A172 (cell line): ENCODE data around the gene GYS2. TPM values are rescaled to one million over a fixed set of nuclear protein-coding genes. Genes with fewer than 3 reads are reported as not detected.
"Not testable (repeated sequence)": the region's sequence is repeated elsewhere in the genome, so short reads cannot be mapped to it uniquely, and the experiment has no call there.

ENCODE experiments used
- DNase-seq: peaks from one replicate; pipeline ENCODE4 v3.0.0-alpha.2; 2015; ENCODE audit warnings: low spot score
- total RNA-seq: library from RNA; depleted of rRNA; stranded (reverse); fragments of >200 nt; shearing (Covaris generic); gene quantifications from 2 replicates; pipeline ENCODE4 v1.2.3, GENCODE V29; 2014

GYS2 gene
- total RNA-seq, 1 experiment from 2014 or later: not detected

DNA sequence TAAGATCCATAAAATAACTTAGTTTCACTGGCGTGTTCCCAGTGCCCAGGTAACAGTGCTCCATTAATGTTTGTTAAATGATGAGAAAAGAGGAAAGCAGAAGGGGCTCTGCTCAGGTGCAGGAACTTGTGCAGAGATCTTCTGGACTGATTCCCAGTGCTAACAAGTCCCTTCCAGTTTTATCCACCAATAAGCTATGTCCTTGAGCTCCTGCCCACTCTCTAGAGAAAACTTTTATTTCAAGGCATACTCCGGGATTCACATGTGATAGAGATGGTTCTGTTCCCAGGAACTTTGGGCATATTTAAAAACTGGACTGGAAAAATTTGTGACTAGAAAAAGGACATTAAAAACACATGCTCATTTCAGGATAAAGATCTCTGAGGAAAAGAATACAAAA is 1.9 kb downstream of the GYS2 start:
- DNase-seq: no peak

DNA sequence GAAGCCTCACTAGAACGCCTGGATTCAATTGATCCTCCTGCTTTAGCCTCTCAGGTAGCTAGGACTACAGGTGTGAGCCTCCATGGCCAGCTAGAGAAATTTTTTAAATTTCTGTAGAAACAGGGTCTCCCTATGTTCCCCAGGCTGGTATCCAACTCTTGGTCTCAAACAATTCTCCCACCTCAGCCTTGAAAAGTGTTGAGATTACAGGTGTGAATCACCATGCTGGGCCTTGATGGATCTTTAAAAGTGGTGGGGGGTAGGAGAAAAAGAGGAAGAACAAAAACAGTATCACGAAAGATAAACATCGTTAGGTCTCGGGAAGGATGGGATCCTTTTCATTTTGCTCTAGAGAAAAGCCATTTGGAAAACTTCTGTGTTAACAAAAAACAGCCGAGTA is 4.5 kb downstream of the GYS2 start:
- no peak for DNase-seq

DNA sequence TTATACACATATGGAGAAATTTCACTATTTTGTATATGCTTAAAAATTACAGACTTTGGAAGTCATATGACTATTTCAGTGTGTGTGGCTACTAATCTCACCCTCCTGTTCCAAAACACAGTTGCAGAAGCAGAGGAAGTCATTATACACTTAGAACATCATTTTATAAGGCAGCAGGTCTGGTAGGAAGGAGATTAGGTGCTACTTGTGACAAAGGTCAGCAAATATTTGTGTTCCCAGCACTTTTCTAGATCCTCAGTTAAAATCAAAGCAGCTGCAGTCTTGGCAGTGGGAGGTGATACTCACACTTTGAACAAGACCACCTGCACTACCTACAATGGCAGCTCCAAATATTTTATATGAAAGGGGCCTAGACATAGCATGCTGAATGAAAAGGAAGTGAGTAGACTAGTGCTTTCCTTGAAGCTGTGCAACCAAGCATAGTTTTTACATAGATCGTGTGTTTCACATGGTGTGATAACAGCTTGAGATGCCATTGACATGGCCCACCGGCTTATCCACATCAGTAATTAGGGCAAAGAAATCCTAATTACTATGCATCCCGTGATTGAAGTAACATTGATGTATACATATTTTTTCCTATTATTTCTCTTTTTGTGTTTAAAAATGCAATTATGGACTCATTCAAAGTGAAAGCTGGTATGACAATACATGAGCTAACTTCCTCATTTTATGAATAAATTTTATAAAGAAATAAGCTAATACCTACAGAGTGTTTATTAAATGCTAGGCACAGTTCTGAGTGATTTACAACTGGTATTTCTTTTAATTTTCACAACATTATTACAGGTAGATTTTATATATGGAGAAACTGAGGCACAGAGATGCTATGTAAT is 5.3 kb downstream of the GYS2 start:
- DNase-seq: no peak

DNA sequence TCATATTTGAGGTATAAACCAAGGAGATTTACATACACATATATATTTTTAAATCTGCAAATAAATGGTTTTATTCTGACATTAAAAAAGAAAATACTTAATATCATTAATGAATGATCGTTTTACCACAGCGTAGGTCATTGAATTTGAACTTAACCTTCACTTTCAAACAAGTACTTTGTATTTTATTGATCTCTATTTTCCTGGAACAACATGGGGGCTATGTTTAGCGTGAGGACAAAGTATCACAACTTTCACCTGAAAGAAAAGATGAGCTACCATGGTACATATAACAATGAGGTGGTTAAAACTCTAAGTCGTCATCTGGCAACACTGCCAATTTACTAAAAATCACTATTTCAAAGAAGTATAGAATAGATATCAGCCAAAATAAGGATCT is 6.0 kb downstream of the GYS2 start:
- no peak for DNase-seq

DNA sequence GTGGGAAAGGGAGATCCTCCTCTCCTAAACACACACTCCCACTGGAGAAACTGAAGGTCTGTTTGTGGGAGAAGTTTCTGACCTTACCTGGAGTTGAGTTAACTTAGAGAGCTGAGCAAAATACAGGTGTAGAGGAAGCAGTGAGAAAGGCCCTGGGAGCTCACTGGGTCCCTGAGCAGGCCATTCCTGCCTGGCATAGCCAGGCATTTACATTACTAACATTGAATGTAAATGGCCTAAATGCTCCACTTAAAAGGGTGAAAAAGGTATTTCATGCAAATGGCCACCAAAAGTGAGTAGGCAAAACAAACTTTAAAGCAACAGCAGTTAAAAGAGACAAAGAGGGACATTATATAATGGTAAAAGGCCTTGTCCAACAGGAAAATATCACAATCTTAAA is 9.3 kb downstream of the GYS2 start:
- DNase-seq: not testable (repeated sequence)

DNA sequence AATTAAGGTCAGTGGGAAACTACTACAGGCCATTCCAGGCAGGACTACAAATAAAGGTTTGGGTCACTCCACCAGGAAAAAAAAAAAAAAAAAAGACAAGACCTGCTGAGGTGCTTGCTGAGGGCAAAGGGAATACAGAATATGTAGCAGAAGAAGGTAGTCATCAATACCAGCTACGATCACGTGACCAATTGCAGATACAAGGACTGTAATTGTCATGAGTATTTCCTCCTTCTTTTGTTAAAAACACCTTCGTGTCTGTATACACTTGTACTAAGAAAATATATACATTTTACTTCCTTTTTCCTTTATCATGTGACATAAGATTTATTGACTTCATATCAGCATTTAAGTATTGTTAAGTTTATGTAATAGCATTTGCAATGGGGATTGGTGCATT is 19.2 kb downstream of the GYS2 start:
- no peak for DNase-seq

DNA sequence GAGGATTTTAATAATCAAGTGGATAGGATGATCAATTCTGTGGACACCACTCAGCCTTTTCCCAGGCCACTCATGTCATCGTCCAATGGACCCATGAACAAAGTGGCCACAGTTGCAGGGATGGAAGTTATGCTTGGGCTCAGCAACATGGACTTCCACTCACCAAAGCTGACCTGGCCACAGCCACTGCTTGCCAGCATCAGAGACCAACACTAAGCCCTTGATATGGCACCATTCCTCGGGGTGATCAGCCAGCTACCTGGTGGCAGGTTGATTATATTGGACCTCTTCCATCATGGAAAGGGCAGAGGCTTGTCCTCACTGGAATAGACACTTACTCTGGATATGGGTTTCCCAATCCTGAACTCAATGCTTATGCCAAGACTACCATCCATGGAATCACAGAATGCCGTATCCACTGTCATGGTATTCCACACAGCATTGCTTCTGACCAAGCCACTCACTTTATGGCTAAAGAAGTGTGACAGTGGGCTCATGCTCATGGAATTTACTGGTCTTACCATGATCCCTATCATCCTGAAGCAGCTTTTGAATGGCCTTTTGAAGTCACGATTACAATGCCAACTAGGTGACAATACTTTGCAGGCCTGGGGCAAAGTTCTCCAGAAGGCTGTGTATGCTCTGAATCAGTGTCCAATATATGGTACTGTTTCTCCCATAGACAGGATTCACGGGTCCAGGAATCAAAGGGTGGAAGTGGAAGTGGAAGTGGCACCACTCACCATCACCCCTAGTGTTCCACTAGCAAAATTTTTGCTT is 20.1 kb downstream of the GYS2 start:
- DNase-seq: not testable (repeated sequence)

DNA sequence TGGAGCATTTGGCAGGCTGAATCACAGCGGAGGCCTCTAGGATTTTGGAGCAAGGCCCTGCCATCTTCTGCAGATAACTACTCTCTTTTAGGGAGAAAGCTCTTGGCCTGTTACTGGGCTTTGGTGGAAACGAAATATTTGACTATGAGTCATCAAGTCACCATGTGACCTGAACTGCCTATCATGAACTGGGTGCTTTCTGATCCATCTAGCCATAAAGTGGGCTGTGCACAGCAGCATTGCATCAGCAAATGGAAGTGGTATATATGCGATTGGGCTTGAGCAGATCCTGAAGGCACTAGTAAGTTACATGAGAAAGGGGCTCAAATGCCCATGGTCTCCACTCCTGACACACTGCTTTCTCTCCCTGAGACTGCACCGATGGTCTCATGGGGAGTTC is 21.1 kb downstream of the GYS2 start:
- DNase-seq: peak; percentile 4

DNA sequence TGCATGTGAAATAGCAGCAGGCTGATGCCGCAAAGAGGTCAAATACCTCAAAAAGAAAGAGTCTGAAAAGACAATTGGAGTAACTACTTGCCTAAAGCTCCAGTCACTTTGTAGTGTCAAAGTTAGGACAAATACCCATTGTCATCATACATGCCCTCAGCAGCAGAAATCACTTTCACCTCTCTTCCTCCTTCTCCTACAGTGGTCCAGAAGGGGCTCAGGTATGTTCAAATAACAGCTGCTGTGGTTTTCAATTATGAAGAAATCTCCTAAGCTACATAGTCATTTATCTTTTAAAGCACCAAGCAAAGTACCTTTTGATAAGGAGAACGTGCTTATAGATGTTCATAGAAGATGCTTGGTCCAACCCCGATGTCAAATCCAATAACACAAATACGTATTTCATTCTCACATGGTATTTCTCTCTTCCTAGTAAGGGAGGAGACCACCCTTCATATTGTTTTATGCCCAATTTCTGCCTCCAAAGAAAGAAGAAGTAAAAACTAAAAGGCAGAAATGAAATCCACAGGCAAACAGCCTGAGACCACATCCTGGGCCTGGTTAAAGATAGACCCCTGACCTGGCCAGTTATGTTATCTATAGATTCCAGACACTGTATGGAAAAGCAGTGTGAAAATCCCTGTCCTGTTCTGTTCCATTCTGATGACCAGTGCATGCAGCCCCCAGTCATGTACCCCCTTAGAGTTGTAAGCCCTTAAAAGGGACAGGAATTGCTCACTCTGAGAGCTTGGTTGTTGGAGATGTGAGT is 23.7 kb downstream of the GYS2 start:
- DNase-seq: no peak

DNA sequence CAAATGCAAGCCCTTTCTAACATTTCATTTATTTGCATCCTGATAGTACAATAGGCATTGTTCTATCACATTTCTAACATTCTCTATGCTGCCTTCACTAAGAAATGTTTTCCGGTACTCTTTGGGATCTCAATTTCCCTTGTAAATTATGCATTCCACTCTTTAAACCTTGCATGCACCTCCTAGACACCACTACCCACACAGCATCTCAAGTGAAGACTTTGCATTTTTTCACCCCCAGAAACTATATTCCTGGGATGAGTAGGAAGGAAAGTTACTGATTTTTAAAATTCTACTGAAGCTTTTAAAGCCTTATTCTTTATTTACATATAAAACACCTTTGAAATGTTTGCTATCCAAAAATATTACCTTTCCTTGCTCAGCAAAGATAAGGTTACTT is 27.1 kb downstream of the GYS2 start:
- DNase-seq: no peak

DNA sequence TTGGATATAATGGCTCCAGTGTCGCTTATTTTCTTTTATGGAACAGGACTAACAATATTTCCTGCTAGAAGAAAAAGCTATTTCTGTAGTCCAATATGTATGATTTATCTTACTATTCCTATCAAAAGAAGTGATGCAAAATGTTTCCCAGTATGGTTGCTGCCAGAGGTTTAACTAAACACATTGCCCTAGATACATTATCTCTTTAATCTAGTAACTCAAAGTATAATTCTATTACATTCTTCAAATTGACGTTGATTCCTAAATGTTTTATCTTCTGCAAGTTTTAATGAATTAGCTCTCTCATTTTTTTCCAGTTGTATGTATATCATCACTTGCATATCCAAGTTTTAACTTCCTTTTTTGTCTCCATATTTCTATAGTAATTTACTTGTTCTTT is 28.2 kb downstream of the GYS2 start:
- no peak for DNase-seq

DNA sequence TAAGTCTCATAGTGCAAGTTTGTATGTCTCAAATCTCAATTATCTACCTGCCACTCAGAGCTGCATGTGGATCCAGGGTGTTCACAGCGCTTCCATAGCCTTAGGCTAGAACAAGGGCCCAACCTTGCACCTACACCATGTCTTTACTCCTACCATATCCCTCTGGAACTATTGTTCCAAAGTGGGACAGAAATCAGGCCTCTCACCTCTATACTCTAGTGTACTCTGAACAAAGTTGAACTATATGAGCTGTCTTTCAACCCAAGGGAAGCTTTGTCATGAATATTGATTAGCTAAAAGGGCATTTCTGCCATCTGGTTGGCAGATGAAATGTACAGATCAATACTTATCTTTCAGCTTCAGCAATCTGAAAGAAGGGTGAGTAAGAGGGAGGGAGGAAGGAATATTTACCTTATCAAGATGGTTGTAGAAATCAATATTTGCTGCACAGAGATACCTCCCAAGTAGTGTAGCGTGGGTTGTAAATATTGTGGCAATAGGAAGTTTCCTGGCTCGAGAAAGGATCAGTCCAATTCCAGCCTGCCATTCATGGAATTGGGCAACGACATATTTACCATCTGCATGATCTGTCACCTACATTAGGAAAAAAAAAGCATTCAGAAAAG is 30.8 kb downstream of the GYS2 start:
- DNase-seq: no peak

DNA sequence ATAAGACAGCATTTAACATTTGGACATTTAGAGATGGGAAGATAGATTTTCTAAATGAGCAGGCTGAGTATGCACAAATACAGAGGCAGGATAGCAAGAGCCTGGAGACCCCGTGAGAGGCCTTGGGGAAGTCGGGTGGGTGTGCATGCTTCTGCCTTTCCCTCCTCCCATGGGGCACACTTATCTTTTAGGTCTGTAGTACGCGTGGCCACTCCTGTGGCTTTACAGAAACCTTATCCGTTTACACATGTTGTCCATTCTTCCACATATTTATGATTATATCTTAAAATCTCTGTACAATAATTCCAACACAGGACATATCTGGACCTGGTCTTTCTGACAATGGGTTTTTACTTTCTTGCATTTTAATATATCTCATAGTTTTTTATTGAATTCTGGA is 33.6 kb downstream of the GYS2 start:
- DNase-seq: no peak

DNA sequence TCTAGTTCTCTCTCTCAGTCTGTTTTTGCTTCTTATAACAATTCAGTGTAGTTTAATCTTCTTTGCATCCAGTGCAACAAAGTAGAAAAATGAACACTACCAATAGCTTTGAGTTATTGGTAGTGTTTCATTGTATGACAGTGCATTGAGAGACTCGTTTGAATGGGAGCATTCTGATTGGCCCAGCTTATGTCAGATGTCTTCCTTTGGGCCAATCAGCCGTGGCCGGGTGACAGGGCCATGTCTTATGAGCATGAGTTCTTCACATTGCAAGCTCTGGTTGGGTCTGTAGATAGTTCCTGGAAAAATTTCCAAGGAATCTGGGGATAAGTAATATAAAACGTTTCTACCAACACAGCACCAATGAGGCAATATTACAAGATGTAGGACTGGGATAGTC is 36.5 kb downstream of the GYS2 start:
- DNase-seq: no peak

DNA sequence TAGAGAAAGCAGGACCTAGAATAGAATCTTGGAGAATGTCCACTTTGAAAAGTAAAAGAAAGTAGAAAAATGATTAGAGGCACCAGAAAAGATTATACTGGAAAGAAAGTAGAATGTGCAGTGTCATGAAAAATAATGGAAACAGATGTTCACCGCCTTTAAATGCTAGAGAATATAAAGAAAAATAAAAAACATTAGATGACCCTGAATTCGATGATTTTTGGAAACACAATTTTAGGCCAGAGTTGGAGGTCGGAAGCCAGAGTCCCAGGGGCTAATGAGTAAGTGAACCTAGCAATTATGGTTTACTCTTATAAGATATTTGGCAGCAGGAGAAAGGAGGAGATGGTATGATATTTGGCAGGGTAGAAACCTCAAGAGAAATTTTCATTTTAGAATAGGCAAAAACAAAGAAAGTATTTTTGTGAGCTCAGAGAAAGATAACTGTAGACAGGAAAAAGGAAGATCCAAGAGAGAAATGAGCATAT is 37.7 kb downstream of the GYS2 start:
- DNase-seq: no peak

DNA sequence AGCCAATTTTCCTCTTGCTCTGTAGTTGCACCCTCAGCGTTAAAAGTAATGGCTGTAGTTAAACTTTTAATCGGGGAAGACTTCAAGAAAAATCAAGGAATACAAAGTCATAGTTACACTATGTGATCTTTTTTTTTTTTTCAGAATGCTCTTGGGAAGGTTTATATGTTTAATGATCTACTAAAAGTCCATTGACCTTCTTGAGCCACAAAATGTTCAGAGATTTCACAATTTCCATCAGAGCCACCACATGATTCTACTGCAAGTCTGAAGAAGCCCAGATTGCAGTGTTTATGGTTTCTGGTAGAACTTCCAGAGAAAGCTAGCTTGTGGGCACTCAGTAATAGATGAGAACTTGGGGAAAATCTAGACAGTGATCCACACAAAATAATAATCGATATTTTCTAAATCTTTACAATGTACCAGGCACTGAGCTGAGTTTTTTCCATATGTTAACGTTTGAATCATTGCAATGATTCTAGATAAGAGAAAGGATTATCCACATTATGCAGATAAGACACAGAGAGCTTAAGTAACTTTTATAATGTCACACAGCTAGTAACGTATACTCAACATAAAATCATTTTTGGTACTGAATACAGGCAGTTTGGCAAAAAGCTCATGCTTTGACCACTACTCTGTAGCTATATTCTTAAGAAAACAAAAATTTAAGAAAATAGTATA is 38.3 kb downstream of the GYS2 start:
- DNase-seq: no peak

DNA sequence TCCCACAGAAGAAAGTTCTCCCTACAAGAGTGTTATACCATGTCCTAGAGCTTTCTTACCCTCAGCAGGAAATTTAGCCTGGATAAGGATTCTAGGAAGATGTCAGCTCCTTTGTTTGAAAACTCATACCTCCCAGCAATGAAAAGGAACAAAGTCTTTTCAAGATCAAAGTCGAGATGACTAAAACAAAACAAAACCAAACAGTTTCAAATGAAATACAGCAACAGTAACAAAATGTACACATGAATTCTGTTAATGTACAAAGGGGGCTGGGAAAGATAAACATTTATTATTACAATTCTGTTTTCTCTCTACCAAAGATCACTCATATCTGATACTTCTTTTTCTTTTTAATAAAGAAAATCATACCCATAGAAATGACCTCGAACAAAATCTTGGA is 41.8 kb downstream of the GYS2 start:
- no peak for DNase-seq

DNA sequence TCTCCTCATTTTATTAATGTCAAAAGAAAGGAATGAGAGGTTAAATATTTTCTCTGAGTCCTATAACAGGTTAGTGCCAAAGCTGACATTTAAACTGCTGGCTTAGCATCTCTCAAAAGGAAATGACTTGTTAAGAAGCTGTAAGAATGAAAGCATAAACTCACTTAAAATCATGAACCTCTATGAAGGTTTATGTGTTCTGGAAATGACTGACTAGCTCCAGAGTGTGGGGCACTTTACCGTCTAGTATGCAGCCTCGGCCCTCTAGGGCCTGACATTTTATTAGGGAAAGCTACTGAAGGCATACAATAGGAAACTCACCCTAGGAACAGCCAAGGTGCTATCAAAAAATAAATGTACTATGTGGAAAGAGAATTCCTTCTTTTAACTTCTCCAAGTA is 43.5 kb downstream of the GYS2 start:
- DNase-seq: no peak

DNA sequence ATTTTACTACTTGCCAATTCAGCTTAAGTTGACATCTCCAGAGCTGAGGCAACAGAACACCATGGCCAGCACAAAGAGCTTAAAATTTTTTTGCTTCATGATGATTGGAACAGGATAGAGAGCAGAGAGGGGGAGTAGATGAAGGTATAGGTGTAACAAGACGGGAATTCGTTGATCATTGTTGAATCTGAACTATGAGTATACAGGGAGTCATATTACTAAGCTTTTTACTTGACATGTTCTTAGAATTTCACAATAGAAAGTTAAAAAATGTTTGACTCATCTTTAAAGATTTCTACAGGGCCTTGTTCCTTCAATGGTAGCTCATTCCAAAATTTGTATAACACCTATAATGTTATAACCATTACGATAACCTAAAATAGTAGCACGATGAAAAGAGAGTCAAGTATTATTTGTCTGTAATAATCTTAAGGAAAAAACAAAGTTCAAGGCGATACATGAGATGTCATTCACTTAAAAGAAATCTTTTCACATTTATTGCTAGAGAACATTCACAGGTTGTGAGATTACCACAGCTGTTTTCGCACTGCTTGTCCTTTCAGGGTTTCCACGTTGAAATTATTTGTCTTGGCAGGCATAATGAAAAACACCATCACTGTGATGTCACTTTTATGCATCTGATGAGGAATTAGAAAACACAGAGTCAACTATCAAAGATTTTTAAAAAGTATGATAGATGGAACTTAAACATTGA is 44.6 kb downstream of the GYS2 start:
- no peak for DNase-seq

DNA sequence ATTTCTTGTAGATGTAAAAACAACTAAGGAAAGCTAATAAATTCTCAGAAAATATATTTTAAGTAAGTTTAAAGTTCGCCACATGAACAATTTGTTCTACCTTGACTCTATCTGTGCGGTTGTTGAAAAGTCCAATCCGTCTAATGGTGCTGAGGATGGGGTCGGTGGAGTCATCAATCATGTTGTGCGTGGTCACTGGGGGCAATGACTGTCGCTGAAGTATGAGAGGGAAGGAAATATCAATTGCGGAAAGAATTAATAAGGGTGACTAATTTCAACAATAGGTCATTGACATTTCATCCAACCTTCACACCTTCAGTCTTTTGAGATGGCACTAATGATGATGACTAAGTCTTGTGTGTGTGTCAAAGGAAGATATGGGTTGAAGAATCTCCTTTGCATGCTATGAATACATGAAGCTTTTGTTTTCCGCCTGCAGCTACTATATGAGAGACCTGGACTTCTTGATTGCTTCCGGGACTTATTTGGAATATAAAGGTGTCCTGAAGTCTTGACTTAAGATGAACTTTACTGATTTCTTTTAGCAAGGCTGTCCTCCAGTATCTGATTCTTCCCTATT is 46.5 kb downstream of the GYS2 start:
- DNase-seq: no peak
